H1 (cell line): Measurements from ENCODE around the gene ATAT1. TPM values are rescaled to one million over a fixed set of nuclear protein-coding genes. Genes with fewer than 3 reads are reported as not detected.

Experiments used
- CTCF ChIA-PET: fragments of 300-600 bp; sonication (Branson Sonifier 250); formaldehyde crosslinking; loops from one replicate; lab custom pipeline; 2021; ENCODE audit not compliant: partially characterized antibody; lab: Charles Lee
- POLR2A ChIA-PET: fragments of 300-600 bp; sonication (Branson Sonifier 250); formaldehyde crosslinking; loops from one replicate; lab custom pipeline; 2021; ENCODE audit warnings: inconsistent platforms; ENCODE audit not compliant: partially characterized antibody; lab: Charles Lee
- DNase-seq, 2 experiments: peaks; one replicate each; pipeline versions ENCODE4 v3.0.0 to v3.0.0-alpha.2; 2010 to 2022; ENCODE audit warnings: low spot score in 2 of 2, low read depth in 1 of 2, mixed read lengths in 1 of 2
- FAIRE-seq: peaks from 2 replicates; lab custom pipeline; 2011; peaks lifted over from hg19 to GRCh38; lab: Jason Lieb, UNC
- H2AFZ ChIP-seq: 2 replicates; pipeline ENCODE4 v1.8.1; 2012; ENCODE audit warnings: low read length, inconsistent platforms
- H2AK5ac ChIP-seq: 2 replicates; pipeline ENCODE4 v1.6.1; 2013; ENCODE audit warnings: low read depth, low read length
- H2BK120ac ChIP-seq: replicated peaks from 2 replicates; pipeline ENCODE3; 2013; ENCODE audit warnings: low read depth, low read length, inconsistent platforms
- H2BK12ac ChIP-seq: 2 replicates; pipeline ENCODE4 v1.6.1; 2013; ENCODE audit warnings: low read depth, low read length
- H2BK15ac ChIP-seq: 2 replicates; pipeline ENCODE4 v1.6.1; 2013; ENCODE audit warnings: low read length
- H2BK20ac ChIP-seq: 2 replicates; pipeline ENCODE4 v1.6.1; 2013; ENCODE audit warnings: low read length
- H2BK5ac ChIP-seq: 2 replicates; pipeline ENCODE4 v1.6.1; 2013; ENCODE audit warnings: low read depth, low read length
- H3K14ac ChIP-seq: 2 replicates; pipeline ENCODE4 v1.6.1; 2013; ENCODE audit warnings: inconsistent platforms; ENCODE audit not compliant: insufficient read length
- H3K18ac ChIP-seq: 2 replicates; pipeline ENCODE4 v1.6.1; 2013; ENCODE audit warnings: low read length; ENCODE audit errors: extremely low read depth
- H3K23ac ChIP-seq: 2 replicates; pipeline ENCODE4 v1.6.1; 2013; ENCODE audit warnings: inconsistent platforms; ENCODE audit not compliant: insufficient read length
- H3K23me2 ChIP-seq: 2 replicates; pipeline ENCODE4 v1.6.1; 2013; ENCODE audit warnings: low read depth, low read length
- H3K27ac ChIP-seq: 2 replicates; pipeline ENCODE4 v1.6.1; 2011; ENCODE audit warnings: low read depth, low read length, inconsistent platforms
- H3K27me3 ChIP-seq, 4 experiments: replicated peaks in 1 of 4; 1 replicate in 1 of 4; 2 replicates in 3 of 4; pipeline versions ENCODE4 v1.6.1 to v1.8.1; 2011 to 2013; ENCODE audit warnings: low read length in 3 of 4, mild to moderate bottlenecking in 3 of 4, inconsistent platforms in 2 of 4, mixed read lengths in 2 of 4, moderate library complexity in 1 of 4; ENCODE audit not compliant: control insufficient read depth in 3 of 4, insufficient read depth in 3 of 4; ENCODE audit errors: extremely low read depth in 1 of 4
- H3K36me3 ChIP-seq, 4 experiments: 2 replicates each; pipeline versions ENCODE4 v1.6.1 to v1.8.1; 2011 to 2013; ENCODE audit warnings: mild to moderate bottlenecking in 4 of 4, low read length in 3 of 4, moderate library complexity in 2 of 4, control low read depth in 1 of 4, inconsistent platforms in 1 of 4; ENCODE audit not compliant: insufficient read depth in 4 of 4, control insufficient read depth in 2 of 4
- H3K4ac ChIP-seq: replicated peaks from 2 replicates; pipeline ENCODE3; 2013; ENCODE audit warnings: low read length, low read depth, mixed read lengths, inconsistent platforms; ENCODE audit not compliant: insufficient read length
- H3K4me1 ChIP-seq, 4 experiments: replicated peaks in 1 of 4; 1 replicate in 1 of 4; 2 replicates in 3 of 4; pipeline versions ENCODE4 v1.6.1 to v1.8.1; 2011 to 2013; ENCODE audit warnings: low read length in 3 of 4, inconsistent platforms in 2 of 4, mixed read lengths in 1 of 4; ENCODE audit not compliant: insufficient read depth in 4 of 4, control insufficient read depth in 3 of 4
- H3K4me2 ChIP-seq, 2 experiments: 2 replicates each; pipeline versions ENCODE4 v1.6.1 to v1.8.1; 2011 to 2013; ENCODE audit warnings: low read depth in 2 of 2, low read length in 2 of 2, control low read depth in 1 of 2, inconsistent platforms in 1 of 2, mild to moderate bottlenecking in 1 of 2; ENCODE audit not compliant: insufficient read depth in 1 of 2
- H3K4me3 ChIP-seq, 4 experiments: fragments of 200-600, 300-600 bp in 1 of 4; sonication (generic), shearing (Covaris generic), sonication (Bioruptor Twin) in 1 of 4; 2 replicates each; pipeline versions ENCODE4 v1.5.1 to v1.8.1; 2011 to 2016; ENCODE audit warnings: low read length in 4 of 4, low read depth in 3 of 4, control low read depth in 2 of 4, inconsistent platforms in 2 of 4, mild to moderate bottlenecking in 2 of 4, mixed read lengths in 1 of 4, moderate library complexity in 1 of 4; ENCODE audit not compliant: insufficient read depth in 2 of 4; ENCODE audit errors: extremely low read depth in 1 of 4
- H3K56ac ChIP-seq: replicated peaks from 2 replicates; pipeline ENCODE3; 2013; ENCODE audit warnings: low read depth, mild to moderate bottlenecking, mixed read lengths, low read length, inconsistent platforms; ENCODE audit not compliant: insufficient read length
- H3K79me1 ChIP-seq: 2 replicates; pipeline ENCODE4 v1.6.1; 2013; ENCODE audit warnings: low read depth, low read length, control low read depth
- H3K79me2 ChIP-seq, 2 experiments: 2 replicates each; pipeline versions ENCODE4 v1.6.1 to v1.8.1; 2012 to 2013; ENCODE audit warnings: low read length in 2 of 2, mild to moderate bottlenecking in 2 of 2, inconsistent platforms in 1 of 2; ENCODE audit not compliant: insufficient read depth in 2 of 2, control insufficient read depth in 1 of 2
- H3K9ac ChIP-seq, 4 experiments: replicated peaks in 1 of 4; 1 replicate in 1 of 4; 2 replicates in 3 of 4; pipeline versions ENCODE4 v1.6.1 to v1.8.1; 2011 to 2013; ENCODE audit warnings: low read depth in 3 of 4, low read length in 3 of 4, control low read depth in 2 of 4, mild to moderate bottlenecking in 2 of 4, moderate library complexity in 2 of 4, inconsistent platforms in 1 of 4; ENCODE audit errors: extremely low read depth in 1 of 4
- H3K9me3 ChIP-seq, 2 experiments: 2 replicates each; pipeline versions ENCODE4 v1.6.1 to v1.8.1; 2012 to 2013; ENCODE audit warnings: mild to moderate bottlenecking in 2 of 2, moderate library complexity in 2 of 2, control low read depth in 1 of 2, inconsistent platforms in 1 of 2, low read depth in 1 of 2, low read length in 1 of 2, mixed read lengths in 1 of 2; ENCODE audit not compliant: insufficient read depth in 2 of 2
- H4K20me1 ChIP-seq, 2 experiments: replicated peaks in 1 of 2; 2 replicates each; pipeline versions ENCODE3 to v1.8.1; 2011 to 2013; ENCODE audit warnings: inconsistent platforms in 2 of 2, low read length in 2 of 2, mild to moderate bottlenecking in 1 of 2; ENCODE audit not compliant: insufficient read depth in 2 of 2, control insufficient read depth in 1 of 2
- H4K5ac ChIP-seq: 2 replicates; pipeline ENCODE4 v1.6.1; 2013; ENCODE audit warnings: low read length, low read depth, mixed read lengths, inconsistent platforms; ENCODE audit not compliant: insufficient read length
- H4K8ac ChIP-seq: 2 replicates; pipeline ENCODE4 v1.8.0; 2013; ENCODE audit warnings: mild to moderate bottlenecking, moderate library complexity, low read length, inconsistent platforms; ENCODE audit not compliant: insufficient read depth; ENCODE audit errors: extremely low read depth
- H4K91ac ChIP-seq: replicated peaks from 2 replicates; pipeline ENCODE3; 2013; ENCODE audit warnings: low read length, mixed read lengths, inconsistent platforms; ENCODE audit not compliant: insufficient read length
- GABPA ChIP-seq: IDR thresholded peaks from 2 replicates; pipeline ENCODE4 v1.6.1; 2011; ENCODE audit warnings: mild to moderate bottlenecking, low read length, moderate library complexity, borderline replicate concordance; ENCODE audit not compliant: insufficient read depth
- JUN ChIP-seq: IDR thresholded peaks from 2 replicates; pipeline ENCODE4 v1.6.1; 2011; ENCODE audit warnings: low read depth, mild to moderate bottlenecking, improper control_type of control experiment, low read length
- KDM4A ChIP-seq: IDR thresholded peaks from one replicate; pipeline ENCODE4 v1.7.1; 2012; ENCODE audit warnings: low read depth, mild to moderate bottlenecking, moderate library complexity, low read length, inconsistent platforms; ENCODE audit not compliant: severe bottlenecking
- MAFK ChIP-seq: IDR thresholded peaks from 2 replicates; pipeline ENCODE4 v1.6.1; 2012; ENCODE audit warnings: low read depth, mild to moderate bottlenecking, improper control_type of control experiment, low read length
- POLR2A ChIP-seq, 2 experiments: IDR thresholded peaks; 1 replicate in 1 of 2; 2 replicates in 1 of 2; pipeline ENCODE4 v1.6.1; 2011; ENCODE audit warnings: low read depth in 2 of 2, low read length in 2 of 2, mild to moderate bottlenecking in 2 of 2; ENCODE audit errors: control extremely low read depth in 1 of 2
- RFX5 ChIP-seq: IDR thresholded peaks from 2 replicates; pipeline ENCODE4 v1.6.1; 2011; ENCODE audit warnings: low read depth, low read length, improper control_type of control experiment, borderline replicate concordance
- SAP30 ChIP-seq: fragments of 300-600 bp; sonication (generic); IDR thresholded peaks from 2 replicates; pipeline ENCODE4 v1.7.1; 2012; ENCODE audit warnings: low read length, moderate library complexity, mild to moderate bottlenecking, inconsistent platforms; ENCODE audit not compliant: insufficient read depth, insufficient replicate concordance
- SP2 ChIP-seq: IDR thresholded peaks from 2 replicates; pipeline ENCODE4 v1.6.1; 2012; ENCODE audit warnings: mild to moderate bottlenecking, low read length, inconsistent platforms
- TAF7 ChIP-seq: optimal IDR thresholded peaks from 2 replicates; pipeline ENCODE3; 2011; ENCODE audit warnings: low read depth, mild to moderate bottlenecking, inconsistent platforms, low read length, moderate library complexity, borderline replicate concordance
- ZNF274 ChIP-seq: IDR thresholded peaks from 2 replicates; pipeline ENCODE4 v1.7.0; 2012; ENCODE audit warnings: low read length, borderline replicate concordance; ENCODE audit errors: extremely low read depth
- WGBS, 2 experiments: shearing (Covaris generic) in 1 of 2; methylation state at CpG; one replicate each; pipeline versions ENCODE4 v1.1.6 to v1.1.7; 2013 to 2015; ENCODE audit warnings: low lambda C conversion rate in 2 of 2, mixed read lengths in 2 of 2, inconsistent platforms in 1 of 2, low coverage in 1 of 2, missing lambda C conversion rate in 1 of 2; ENCODE audit not compliant: insufficient replicate concordance in 2 of 2, insufficient coverage in 1 of 2, insufficient read length in 1 of 2; ENCODE audit errors: extremely low coverage in 1 of 2, missing lambda C conversion rate in 1 of 2; 5-methylcytosine and 5-hydroxymethylcytosine counted together
- polyA plus RNA-seq, 7 experiments: library from polyadenylated mRNA; depleted of rRNA in 3 of 7; stranded (reverse) in 5 of 7; unstranded in 2 of 7; fragments of >200 nt in 5 of 7; fragments of 200-250 nt in 2 of 7; gene quantifications; 1 replicate in 5 of 7; 2 replicates in 1 of 7; 4 replicates in 1 of 7; pipeline versions ENCODE4 v1.2.1 to v1.2.3, GENCODE V29; 2011 to 2013; ENCODE audit warnings: missing spikeins in 2 of 7, mixed read lengths in 2 of 7
- total RNA-seq: library from RNA; stranded (reverse); fragmentation: NEBNext Ultra II Directional; extraction: Animal tissue kit (Norgen Biotek cat#: 25700); gene quantifications from 2 replicates; pipeline ENCODE4 v1.2.1, GENCODE V29; 2021

ATAT1 gene
- total and polyA plus RNA-seq, 2 of the 8 experiments (the other 6 are each of a cell fraction or from before 2014, with no cell fraction given), result 14.4 to 14.6 TPM

GRCh38 chr6:30678964-30679726 lies 52.5 kb downstream of the ATAT1 start:
- H3K36me3 ChIP-seq, result no peaks in the 10 kb centered on the region; a peak in 2 of 8 replicates
- H2BK120ac ChIP-seq, result no peak overlapping the region
- ChIA-PET CTCF (interaction anchor here (0.5 to 11.0 kb wide), 33 partner anchors 9 to 446 kb away, joined by 3 to 147 read pairs (median 4); partner anchors contain the start of genes FLOT1, MDC1, NRM and TUBB), POLR2A (interaction anchor here (0.9 to 18.7 kb wide), 10 partner anchors 12 to 81 kb away, joined by 3 to 388 read pairs (median 4); partner anchors contain the start of genes MDC1, MRPS18B, NRM and TUBB)
- peak overlapping the region in 2 of 4 experiments; percentile 1 to 5; a peak in 1 of 7 replicates for H3K9ac ChIP-seq
- H3K23ac ChIP-seq, result no peak overlapping the region
- H3K27me3 ChIP-seq, result no peaks in the 10 kb centered on the region
- H3K9me3 ChIP-seq, result no peaks in the 10 kb centered on the region
- no peak overlapping the region for H3K27ac ChIP-seq
- H3K23me2 ChIP-seq, result peaks cover 2% of the 10 kb centered on the region; the same call in 1 of the 2 replicates
- no peak overlapping the region for H4K91ac ChIP-seq
- no peaks in the 10 kb centered on the region; the same call in 1 of the 2 replicates for H3K79me1 ChIP-seq
- peak overlapping the region in 1 of 4 experiments; percentile 50; a peak in 4 of 8 replicates for H3K4me3 ChIP-seq
- no peak overlapping the region for H2AFZ ChIP-seq
- peak overlapping the region; percentile 81 for H4K8ac ChIP-seq
- H3K79me2 ChIP-seq, result peaks cover 0 to 7% of the 10 kb centered on the region in 2 experiments; a peak in 1 of 4 replicates
- no peak overlapping the region for H2BK15ac ChIP-seq
- peak in 1 of 2 experiments; percentile 98 for DNase-seq
- H3K18ac ChIP-seq, result no peak overlapping the region; the same call in 1 of the 2 replicates
- peaks cover 7 to 17% (median 12%) of the 10 kb centered on the region in 4 experiments for H3K4me1 ChIP-seq
- 23% methylated on average over 21 of the region's 31 CpGs; no CpG with 5 or more reads in 1 of the 2 experiments for WGBS, 2 experiments
- no peak overlapping the region for H3K56ac ChIP-seq
- H2AK5ac ChIP-seq, result no peak overlapping the region
- peaks cover 0 to 9% of the 10 kb centered on the region in 2 experiments for H4K20me1 ChIP-seq
- no peak overlapping the region for H3K4ac ChIP-seq
- peak overlapping the region; percentile 1 to 61; a peak in 3 of 4 replicates for H3K4me2 ChIP-seq
- H2BK12ac ChIP-seq, result no peak overlapping the region
- H2BK5ac ChIP-seq, result no peak overlapping the region
- no peak for FAIRE-seq
- no peak overlapping the region for H2BK20ac ChIP-seq
- H4K5ac ChIP-seq, result peak overlapping the region; percentile 64
- H3K14ac ChIP-seq, result no peak overlapping the region
- TF ChIP-seq RFX5 (no peak), GABPA (0 out of 2 replicates have a peak, but pooled peaks have one; percentile 54), KDM4A (no peak), TAF7 (peak; percentile 35), SAP30 (no peak), POLR2A (IDR thresholded peaks at IDR 0.05; ENCODE audit: control extremely low read depth in 1 of 2, low read depth in 2 of 2, low read length in 2 of 2) (no peak), ZNF274 (no peak), MAFK (no peak), JUN (peak; percentile 23; the same call in 1 of the 2 replicates), SP2 (no peak)
